Mesendoderm (in vitro differentiated cells): ENCODE results near the gene KCNN3.

Source experiments
- DNase-seq: peaks from one replicate; pipeline ENCODE4 v3.0.0; 2013
- H2AK5ac ChIP-seq: 2 replicates; pipeline ENCODE4 v1.6.1; 2013; ENCODE audit warnings: low read length, inconsistent platforms
- H2BK120ac ChIP-seq: 2 replicates; pipeline ENCODE4 v1.6.1; 2013; ENCODE audit warnings: low read depth, mild to moderate bottlenecking, low read length, moderate library complexity, mixed read lengths
- H2BK15ac ChIP-seq: replicated peaks from 2 replicates; pipeline ENCODE4 v1.6.1; 2013; ENCODE audit warnings: low read depth, mild to moderate bottlenecking, moderate library complexity
- H2BK5ac ChIP-seq: 2 replicates; pipeline ENCODE4 v1.6.1; 2013; ENCODE audit warnings: low read length, inconsistent platforms
- H3K18ac ChIP-seq: 2 replicates; pipeline ENCODE4 v1.6.1; 2013; ENCODE audit warnings: mild to moderate bottlenecking, low read length, mixed read lengths
- H3K23ac ChIP-seq: one replicate; pipeline ENCODE4 v1.6.1; 2013; ENCODE audit warnings: low read length
- H3K27ac ChIP-seq: 2 replicates; pipeline ENCODE4 v1.5.1; 2013; ENCODE audit warnings: low read depth, mild to moderate bottlenecking, inconsistent platforms, low read length, moderate library complexity
- H3K27me3 ChIP-seq: 2 replicates; pipeline ENCODE4 v1.6.1; 2013; ENCODE audit warnings: low read length, control low read depth, mild to moderate bottlenecking, inconsistent platforms; ENCODE audit not compliant: insufficient read depth, poor library complexity
- H3K36me3 ChIP-seq: 2 replicates; pipeline ENCODE4 v1.6.1; 2013; ENCODE audit warnings: low read length, inconsistent platforms; ENCODE audit not compliant: control insufficient read depth, insufficient read depth
- H3K4ac ChIP-seq: one replicate; pipeline ENCODE4 v1.6.1; 2013; ENCODE audit warnings: low read depth, mild to moderate bottlenecking, low read length, moderate library complexity
- H3K4me1 ChIP-seq: 2 replicates; pipeline ENCODE4 v1.6.1; 2013; ENCODE audit warnings: low read depth, low read length, inconsistent platforms; ENCODE audit not compliant: control insufficient read depth
- H3K4me2 ChIP-seq: 2 replicates; pipeline ENCODE4 v1.6.1; 2013; ENCODE audit warnings: low read length
- H3K4me3 ChIP-seq: 2 replicates; pipeline ENCODE4 v1.5.1; 2013; ENCODE audit warnings: mild to moderate bottlenecking, low read length
- H3K56ac ChIP-seq: one replicate; pipeline ENCODE4 v1.6.1; 2013; ENCODE audit warnings: low read length
- H3K79me1 ChIP-seq: 2 replicates; pipeline ENCODE4 v1.6.1; 2013; ENCODE audit warnings: low read length, inconsistent platforms
- H3K79me2 ChIP-seq: 2 replicates; pipeline ENCODE4 v1.6.1; 2013; ENCODE audit warnings: mild to moderate bottlenecking, low read length; ENCODE audit not compliant: control insufficient read depth, insufficient read depth
- H3K9ac ChIP-seq: 2 replicates; pipeline ENCODE4 v1.6.1; 2013; ENCODE audit warnings: low read length, inconsistent platforms
- H4K5ac ChIP-seq: one replicate; pipeline ENCODE4 v1.6.1; 2013; ENCODE audit warnings: low read length
- H4K8ac ChIP-seq: one replicate; pipeline ENCODE4 v1.6.1; 2013; ENCODE audit warnings: low read depth, mild to moderate bottlenecking, control low read depth, low read length, moderate library complexity
- WGBS: extraction: QIAGEN DNeasy Blood & Tissue Kit; methylation state at CpG from one replicate; pipeline ENCODE4 v1.1.7; 2013; ENCODE audit warnings: low lambda C conversion rate, missing lambda C conversion rate; ENCODE audit not compliant: insufficient coverage; ENCODE audit errors: extremely low coverage; 5-methylcytosine and 5-hydroxymethylcytosine counted together

The KCNN3 gene

DNA sequence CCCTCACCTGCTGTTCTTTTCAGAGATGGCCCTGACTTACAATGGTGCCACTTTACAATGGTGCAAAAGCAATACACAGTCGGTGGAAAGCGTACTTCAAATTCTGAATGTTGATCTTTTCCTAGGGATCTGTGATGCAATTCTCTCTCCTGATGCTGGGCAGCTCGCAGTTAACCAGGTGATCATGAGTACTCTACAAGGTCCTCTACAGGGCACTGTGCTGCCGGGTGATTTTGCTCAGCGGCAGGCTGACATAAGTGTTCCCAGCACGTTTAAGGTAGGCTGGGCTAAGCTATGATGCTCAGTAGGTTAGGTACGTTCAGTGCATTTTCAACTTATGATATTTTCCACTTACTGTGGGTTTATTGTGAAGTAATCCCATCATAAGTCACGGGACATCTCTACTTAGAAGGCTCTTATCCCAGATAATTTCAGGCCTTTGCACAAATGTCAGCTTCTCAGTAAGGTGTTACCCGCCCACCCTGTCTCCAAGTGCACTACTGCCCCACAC is 126.5 kb downstream of the KCNN3 start:
- no peak overlapping the region for H2BK5ac ChIP-seq
- no peak overlapping the region for H4K5ac ChIP-seq
- DNase-seq: no peak
- no CpG with 5 or more reads among the region's 9 CpGs for WGBS
- H2BK15ac ChIP-seq: no peak overlapping the region
- no peak overlapping the region for H3K4me2 ChIP-seq
- H3K18ac ChIP-seq: no peak overlapping the region
- no peaks in the 10 kb centered on the region for H3K79me1 ChIP-seq
- no peaks in the 10 kb centered on the region for H3K4me1 ChIP-seq
- H4K8ac ChIP-seq: no peak overlapping the region
- no peaks in the 10 kb centered on the region for H3K27me3 ChIP-seq
- no peaks in the 10 kb centered on the region for H3K36me3 ChIP-seq
- no peak overlapping the region for H3K56ac ChIP-seq
- no peak overlapping the region for H3K9ac ChIP-seq
- H2BK120ac ChIP-seq: no peak overlapping the region
- no peak overlapping the region for H3K4ac ChIP-seq
- H3K27ac ChIP-seq: no peak overlapping the region
- H2AK5ac ChIP-seq: no peak overlapping the region
- H3K23ac ChIP-seq: no peak overlapping the region
- no peaks in the 10 kb centered on the region for H3K79me2 ChIP-seq
- no peak overlapping the region for H3K4me3 ChIP-seq

DNA sequence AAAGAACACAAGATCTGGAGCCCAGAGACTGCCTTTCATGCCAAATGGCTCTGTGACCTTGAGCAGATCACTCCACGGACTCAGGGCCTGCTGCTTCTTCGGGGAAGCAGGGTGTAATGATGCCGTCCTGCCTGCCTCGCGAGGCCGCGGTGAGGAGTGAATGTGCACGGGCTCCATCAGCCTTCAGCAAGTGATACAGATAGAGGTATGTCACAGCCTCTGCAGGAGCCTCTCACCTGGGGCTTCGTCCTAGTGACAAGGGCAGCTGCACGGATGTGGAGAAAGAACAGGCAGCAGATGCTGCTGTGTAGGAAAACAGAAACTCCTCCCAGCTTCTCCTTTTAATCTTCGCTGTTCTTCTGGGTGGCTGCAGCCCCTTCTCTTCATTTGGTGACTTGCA is 127.5 kb downstream of the KCNN3 start:
- Histone ChIP-seq H3K4me1 (no peaks in the 10 kb centered on the region), H3K36me3 (no peaks in the 10 kb centered on the region), H3K4me3 (no peak overlapping the region), H3K79me2 (no peaks in the 10 kb centered on the region), H2BK120ac (no peak overlapping the region), H3K79me1 (no peaks in the 10 kb centered on the region), H2BK15ac (no peak overlapping the region), H3K23ac (no peak overlapping the region), H3K27ac (no peak overlapping the region), H3K56ac (no peak overlapping the region), H3K9ac (no peak overlapping the region), H2BK5ac (no peak overlapping the region), H4K8ac (no peak overlapping the region), H3K4me2 (no peak overlapping the region), H4K5ac (no peak overlapping the region), H2AK5ac (no peak overlapping the region), H3K18ac (no peak overlapping the region), H3K27me3 (no peaks in the 10 kb centered on the region), H3K4ac (no peak overlapping the region)
- DNase-seq: no peak
- WGBS: no CpG with 5 or more reads among the region's 11 CpGs

- Histone ChIP-seq H3K27me3 (no peaks in the 10 kb centered on the region), H3K27ac (no peak overlapping the region), H3K36me3 (no peaks in the 10 kb centered on the region), H2AK5ac (no peak overlapping the region), H3K4me1 (no peaks in the 10 kb centered on the region), H3K9ac (no peak overlapping the region), H2BK15ac (no peak overlapping the region), H2BK5ac (no peak overlapping the region), H2BK120ac (no peak overlapping the region), H4K8ac (no peak overlapping the region), H3K56ac (no peak overlapping the region), H3K4ac (no peak overlapping the region), H3K79me1 (no peaks in the 10 kb centered on the region), H4K5ac (no peak overlapping the region), H3K4me2 (no peak overlapping the region), H3K79me2 (no peaks in the 10 kb centered on the region), H3K4me3 (no peak overlapping the region), H3K18ac (no peak overlapping the region), H3K23ac (no peak overlapping the region)
- no CpG with 5 or more reads among the region's 15 CpGs for WGBS
- peak; percentile 90 for DNase-seq
Measured at GRCh38 chr1:154741741-154742495, 128.2 kb downstream of the KCNN3 start.

DNA sequence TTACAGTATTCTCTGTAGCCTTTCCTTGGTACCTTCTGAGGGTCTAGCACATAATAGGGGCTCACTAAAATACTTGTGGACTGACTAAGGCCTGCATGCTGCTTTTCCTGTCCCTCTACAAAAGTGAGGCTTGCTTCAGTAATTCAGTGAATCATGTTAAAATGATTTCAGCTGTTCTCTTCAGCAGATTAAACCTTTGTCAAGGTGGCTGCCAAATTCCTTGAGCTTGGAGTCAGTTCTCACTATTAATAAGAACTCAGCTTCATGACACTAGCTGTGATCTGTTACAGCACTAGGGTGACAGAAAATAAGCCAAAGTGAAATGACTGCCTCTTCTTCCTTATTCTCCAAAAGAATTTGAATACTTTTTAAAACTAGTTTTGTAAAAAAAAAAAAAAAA is 128.8 kb downstream of the KCNN3 start:
- Histone ChIP-seq H2BK15ac (no peak overlapping the region), H3K56ac (no peak overlapping the region), H2BK120ac (no peak overlapping the region), H3K4me1 (no peaks in the 10 kb centered on the region), H4K5ac (no peak overlapping the region), H3K27ac (no peak overlapping the region), H3K79me1 (no peaks in the 10 kb centered on the region), H3K79me2 (no peaks in the 10 kb centered on the region), H3K23ac (no peak overlapping the region), H2BK5ac (no peak overlapping the region), H3K9ac (no peak overlapping the region), H3K27me3 (no peaks in the 10 kb centered on the region), H3K4ac (no peak overlapping the region), H4K8ac (no peak overlapping the region), H3K4me3 (no peak overlapping the region), H3K4me2 (no peak overlapping the region), H2AK5ac (no peak overlapping the region), H3K36me3 (no peaks in the 10 kb centered on the region), H3K18ac (no peak overlapping the region)
- DNase-seq: no peak

DNA sequence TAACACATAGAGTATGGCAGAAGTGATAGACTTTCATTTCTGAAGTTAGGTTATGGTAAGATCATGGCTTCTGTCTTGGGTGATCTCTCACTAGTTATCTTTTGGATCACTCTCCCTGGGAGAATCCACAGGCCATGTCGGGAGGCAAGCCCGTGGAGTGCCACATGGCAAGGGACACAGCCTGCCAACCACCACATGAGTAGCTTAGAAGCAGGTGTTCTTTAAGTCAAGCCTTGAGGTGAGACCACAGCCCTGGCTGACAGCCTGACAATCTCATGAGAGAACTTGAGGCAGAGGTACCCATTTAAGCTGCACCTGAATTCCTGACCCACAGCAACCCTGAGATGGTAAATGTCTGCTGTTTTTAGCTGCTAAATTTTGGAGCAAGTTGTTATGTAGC is 130.4 kb downstream of the KCNN3 start:
- Histone ChIP-seq H2BK5ac (no peak overlapping the region), H3K27me3 (no peaks in the 10 kb centered on the region), H3K9ac (no peak overlapping the region), H3K27ac (no peak overlapping the region), H3K56ac (no peak overlapping the region), H4K8ac (no peak overlapping the region), H2BK15ac (no peak overlapping the region), H3K18ac (no peak overlapping the region), H4K5ac (no peak overlapping the region), H3K36me3 (no peaks in the 10 kb centered on the region), H2AK5ac (no peak overlapping the region), H3K4me3 (no peak overlapping the region), H3K4me2 (no peak overlapping the region), H3K79me2 (no peaks in the 10 kb centered on the region), H3K4ac (no peak overlapping the region), H3K4me1 (no peaks in the 10 kb centered on the region), H3K23ac (no peak overlapping the region), H3K79me1 (no peaks in the 10 kb centered on the region), H2BK120ac (no peak overlapping the region)
- no peak for DNase-seq
- no CpG with 5 or more reads among the region's 2 CpGs for WGBS

- Histone ChIP-seq H3K79me1 (no peaks in the 10 kb centered on the region), H4K8ac (no peak overlapping the region), H3K4me3 (no peak overlapping the region), H3K9ac (no peak overlapping the region), H3K4ac (no peak overlapping the region), H3K36me3 (no peaks in the 10 kb centered on the region), H2AK5ac (no peak overlapping the region), H4K5ac (no peak overlapping the region), H3K4me2 (no peak overlapping the region), H3K79me2 (no peaks in the 10 kb centered on the region), H3K18ac (no peak overlapping the region), H2BK5ac (no peak overlapping the region), H3K23ac (no peak overlapping the region), H3K56ac (no peak overlapping the region), H3K27ac (no peak overlapping the region), H2BK120ac (no peak overlapping the region), H3K27me3 (no peaks in the 10 kb centered on the region), H2BK15ac (no peak overlapping the region), H3K4me1 (no peaks in the 10 kb centered on the region)
- DNase-seq: no peak
- no CpG with 5 or more reads among the region's 6 CpGs for WGBS
Measured at GRCh38 chr1:154736841-154737240, 133.2 kb downstream of the KCNN3 start.
